Activated effector memory CD4-positive, alpha-beta T cell treated with anti-CD3 and anti-CD28 coated beads, Interleukin-2, amount 50 U/mL, for 16 hours (primary cell): Measurements from ENCODE around the gene PHACTR3.
A peak's percentile ranks its signal among the peaks of the same experiment; 100 is the strongest.

Experiments
- DNase-seq: peaks from one replicate; pipeline ENCODE4 v3.0.0-alpha.2; 2020

Gene PHACTR3

DNA sequence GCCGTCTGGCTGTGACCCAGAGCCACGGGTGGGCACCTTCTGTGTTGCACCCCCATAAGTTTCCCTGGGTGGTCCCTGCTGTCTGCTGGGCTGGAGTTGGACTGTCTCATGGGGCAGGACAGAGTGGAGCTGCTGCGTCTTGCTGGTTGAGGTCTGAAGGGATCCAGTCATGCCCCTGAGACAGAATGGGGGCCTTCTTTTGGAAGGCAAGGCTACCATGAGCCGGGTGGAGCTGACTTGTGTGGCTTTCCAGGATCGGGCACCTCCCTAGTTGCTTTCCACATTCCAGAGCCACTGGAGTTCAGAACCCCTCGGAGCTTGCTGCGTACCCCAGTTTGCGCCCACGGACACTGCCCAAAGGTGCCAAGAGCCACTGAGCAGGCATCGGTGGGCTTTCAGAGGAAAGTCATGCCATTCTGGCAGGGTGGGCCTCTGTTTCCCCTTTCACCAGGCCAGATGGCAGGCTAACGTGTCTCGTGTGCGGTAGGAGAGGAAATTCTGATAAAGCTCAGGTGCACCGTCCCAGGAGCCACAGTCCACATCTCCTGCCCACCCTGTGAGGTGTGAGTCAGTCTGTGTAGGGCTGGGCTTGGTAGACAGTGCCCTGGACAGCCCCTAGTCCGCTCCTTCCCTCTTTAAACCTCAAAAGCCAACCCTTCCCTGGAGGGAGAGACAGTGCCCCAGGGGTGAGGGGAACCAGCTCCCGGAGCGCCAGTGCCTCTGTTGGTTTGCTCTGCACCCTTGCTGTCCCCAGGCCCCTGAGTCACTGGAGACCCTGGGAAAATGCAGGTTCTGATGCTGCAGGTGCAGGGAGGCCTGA, 203.8 kb downstream of the PHACTR3 start:
- no peak for DNase-seq

DNA sequence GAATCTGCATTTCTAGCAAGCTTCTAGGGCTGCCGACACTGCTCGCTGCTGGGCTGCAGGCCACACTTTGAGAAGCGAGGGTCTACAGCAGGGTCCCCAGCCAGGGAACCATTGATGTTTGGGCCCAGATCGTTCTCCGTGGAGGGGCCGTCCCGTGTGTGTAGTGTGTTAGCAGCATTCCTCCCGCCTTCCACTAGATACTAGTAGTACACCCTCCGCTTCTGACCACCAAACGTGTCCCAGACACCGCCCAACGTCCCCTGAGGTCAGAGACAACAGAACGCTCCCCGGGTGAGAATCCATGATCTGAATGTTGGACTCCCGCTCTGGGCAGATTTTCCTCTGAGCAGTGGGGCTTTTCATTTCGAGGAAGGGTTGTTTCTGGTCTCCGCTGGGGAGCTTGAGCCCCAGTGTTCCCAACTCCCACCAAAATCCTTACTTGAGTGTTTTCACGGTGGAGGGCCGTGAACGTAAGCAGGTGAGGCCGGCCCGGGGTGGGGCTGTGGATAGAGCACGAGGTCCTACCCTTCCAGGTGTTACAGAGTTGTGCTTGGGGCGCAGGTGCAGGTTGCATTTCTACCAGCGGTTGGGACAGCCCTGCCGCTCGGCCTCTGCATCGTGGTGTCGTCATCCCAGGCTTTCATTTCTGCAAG, 204.5 kb downstream of the PHACTR3 start:
- peak; percentile 25 for DNase-seq

DNA sequence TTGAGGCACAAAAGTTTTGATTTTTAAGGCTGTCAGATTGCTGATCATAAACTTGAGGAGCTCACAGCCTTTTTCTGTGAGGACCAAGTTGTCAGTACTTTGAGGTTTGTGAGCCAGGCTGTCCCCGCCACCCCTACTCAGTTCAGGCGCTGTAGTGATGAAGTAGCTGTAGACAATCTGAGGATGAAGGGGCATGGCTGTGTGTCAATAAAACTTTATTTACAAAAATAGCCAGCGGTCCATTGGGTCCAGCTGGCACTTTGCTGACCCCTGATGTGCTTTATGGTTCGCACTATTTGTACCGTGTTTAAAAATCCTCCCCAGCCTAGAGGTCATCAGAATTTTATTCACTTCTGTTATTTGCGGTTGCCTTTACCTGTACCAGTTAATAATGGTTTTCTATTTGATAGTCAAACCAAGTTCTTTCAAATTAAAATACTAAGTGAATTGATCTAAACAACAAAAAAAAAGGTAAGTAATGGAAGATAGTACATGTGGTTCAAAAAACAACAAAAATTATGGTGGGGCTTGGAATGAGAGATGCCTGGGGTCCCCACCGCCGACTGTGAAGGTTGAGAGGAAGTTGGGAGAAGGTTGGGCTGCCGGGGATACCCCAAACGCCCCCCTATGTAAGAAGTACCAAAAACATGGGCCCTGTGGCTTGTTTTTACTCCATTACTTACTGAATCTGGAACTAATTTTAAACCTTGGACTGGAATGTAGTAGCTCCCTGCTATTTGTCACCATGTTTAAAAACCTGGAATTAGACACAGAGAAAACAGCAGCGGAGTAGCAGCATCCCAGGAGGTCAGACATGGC, 205.5 kb downstream of the PHACTR3 start:
- DNase-seq: no peak

DNA sequence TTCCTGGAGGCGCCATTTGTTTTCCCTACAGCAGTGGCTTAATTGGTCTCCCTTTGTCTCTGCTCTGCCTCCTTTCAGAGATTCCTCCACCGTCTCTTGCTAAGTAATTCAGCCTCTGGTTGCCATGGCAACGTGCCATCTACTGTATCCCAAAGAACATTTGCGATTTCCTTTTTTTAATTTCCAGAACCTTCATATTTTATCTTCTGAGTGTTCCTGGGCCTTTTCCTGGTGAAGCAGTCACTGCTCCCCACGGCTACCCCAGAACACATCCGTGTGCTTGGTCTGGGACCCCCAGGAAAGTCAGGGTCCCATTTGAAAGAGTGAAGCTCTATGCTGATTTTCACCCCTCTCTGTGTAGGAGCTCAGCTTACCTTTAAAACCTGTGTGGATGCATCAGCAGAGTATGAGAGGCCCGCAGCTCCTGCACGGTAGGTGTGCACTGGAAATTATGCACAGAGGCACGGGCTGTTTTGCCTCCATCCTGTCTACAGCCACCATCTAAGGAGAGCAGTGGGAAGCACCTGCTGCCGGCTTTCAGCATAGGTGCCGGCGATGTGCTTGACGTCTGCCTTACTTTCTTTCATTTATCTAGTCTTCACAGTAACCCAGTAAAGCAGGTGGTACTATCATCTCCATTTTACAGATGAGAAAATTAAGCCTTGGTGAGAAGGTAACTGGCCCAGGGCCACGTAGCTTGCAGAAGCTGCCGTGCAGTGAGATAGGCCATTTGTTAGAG, 206.3 kb downstream of the PHACTR3 start:
- DNase-seq: no peak

DNA sequence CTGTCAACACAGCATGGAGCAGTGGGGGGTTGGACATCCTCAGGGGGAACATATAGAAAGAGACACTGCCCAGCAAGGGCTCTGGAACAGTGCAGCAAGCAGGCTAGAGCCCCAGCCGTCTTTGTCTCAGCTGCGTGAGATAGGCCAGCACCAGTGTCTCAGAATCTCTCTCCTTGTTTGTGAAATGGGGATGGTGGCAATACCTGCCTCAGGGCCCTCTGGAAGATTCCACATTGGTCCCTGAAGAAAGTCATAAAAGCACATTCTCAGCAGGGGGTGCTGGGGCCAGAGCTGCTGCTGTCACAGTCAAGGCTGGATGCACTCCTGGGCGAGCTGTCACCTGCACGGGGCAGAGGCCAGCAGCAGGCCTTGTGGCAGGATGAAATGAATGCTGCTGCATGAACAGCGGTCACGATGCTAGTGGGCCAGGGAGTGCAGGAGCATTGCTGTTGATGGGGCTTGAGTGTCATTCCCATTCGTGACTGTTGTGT, 207.4 kb downstream of the PHACTR3 start:
- DNase-seq: peak; percentile 44

DNA sequence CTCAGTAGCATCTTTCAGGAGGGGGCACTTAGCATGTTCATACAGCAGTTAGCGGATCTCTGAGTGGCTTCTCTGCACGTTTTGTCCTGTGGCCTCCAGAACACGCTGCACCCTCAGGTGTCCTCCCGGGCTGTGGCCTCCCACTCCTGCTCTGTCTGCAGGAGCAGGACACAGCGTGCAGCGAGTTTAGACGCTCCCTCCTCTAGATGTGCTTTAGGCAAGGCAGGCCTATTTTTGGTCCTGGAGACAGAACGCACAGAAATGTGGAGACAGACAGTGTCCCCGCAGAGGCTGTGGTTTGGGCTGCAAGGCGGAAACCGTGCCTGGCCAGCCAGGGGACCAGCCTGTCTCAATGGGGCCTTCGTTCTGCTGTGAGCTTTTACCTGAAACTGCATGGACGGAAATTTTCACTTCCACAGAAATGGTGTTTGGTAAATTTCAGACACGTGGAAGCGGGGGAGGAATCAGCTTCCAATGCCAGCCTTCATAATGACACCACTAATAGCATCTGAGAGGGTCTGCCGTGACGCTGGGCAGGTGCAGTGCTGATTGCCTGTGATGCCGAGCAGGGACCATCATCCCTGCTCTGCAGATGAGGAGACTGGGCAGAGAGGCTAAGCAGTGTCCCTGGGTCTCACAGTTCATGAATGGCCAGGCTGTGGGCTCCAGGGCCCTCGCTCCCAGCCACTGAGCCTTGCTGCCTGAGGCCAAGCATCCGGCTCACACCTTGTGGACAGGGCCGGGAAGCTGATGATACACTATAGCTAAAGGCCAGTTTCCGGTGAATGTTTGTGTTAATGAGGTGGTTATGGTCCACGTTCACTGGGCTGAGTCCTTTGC, 208.2 kb downstream of the PHACTR3 start:
- DNase-seq: peak; percentile 38

DNA sequence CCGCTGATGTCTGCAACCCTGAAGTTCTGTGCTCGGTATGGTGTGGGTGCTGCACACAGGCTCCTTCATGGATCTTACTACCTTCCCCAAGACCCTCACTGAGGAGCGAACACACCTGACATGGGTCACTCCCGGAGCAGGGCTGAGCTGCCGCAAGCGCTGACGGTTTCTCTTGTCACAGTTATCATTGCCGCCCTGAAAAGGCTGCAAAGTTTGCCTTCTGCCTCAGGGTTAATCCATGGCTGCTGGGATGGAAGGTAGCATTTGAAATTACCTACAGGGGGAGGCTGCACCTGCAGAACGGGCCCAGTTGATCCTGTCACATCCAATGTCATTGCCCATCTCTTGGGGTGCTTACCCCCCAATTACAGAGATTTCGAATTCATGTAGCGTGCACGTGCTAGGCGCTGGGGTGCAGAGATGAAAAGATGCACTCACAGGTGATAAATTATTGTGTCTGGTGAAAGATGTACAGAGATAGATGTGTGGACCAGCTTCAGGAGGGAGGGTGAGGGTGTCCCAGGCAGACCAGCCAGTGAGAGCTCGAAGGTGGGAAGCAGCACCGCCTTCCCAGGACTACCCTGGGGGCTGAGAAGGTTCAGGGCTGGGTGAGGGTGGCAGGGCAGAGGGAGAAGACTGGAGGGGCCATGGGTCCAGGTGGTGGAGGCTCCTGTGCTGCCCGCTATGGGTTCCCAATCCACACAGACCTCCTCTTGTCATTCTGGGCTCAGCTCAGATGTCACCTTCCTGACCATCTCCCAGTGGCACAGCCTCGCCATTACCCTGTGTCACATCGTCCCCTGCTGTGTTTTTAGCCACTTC, 209.0 kb downstream of the PHACTR3 start:
- peak; percentile 37 for DNase-seq

DNA sequence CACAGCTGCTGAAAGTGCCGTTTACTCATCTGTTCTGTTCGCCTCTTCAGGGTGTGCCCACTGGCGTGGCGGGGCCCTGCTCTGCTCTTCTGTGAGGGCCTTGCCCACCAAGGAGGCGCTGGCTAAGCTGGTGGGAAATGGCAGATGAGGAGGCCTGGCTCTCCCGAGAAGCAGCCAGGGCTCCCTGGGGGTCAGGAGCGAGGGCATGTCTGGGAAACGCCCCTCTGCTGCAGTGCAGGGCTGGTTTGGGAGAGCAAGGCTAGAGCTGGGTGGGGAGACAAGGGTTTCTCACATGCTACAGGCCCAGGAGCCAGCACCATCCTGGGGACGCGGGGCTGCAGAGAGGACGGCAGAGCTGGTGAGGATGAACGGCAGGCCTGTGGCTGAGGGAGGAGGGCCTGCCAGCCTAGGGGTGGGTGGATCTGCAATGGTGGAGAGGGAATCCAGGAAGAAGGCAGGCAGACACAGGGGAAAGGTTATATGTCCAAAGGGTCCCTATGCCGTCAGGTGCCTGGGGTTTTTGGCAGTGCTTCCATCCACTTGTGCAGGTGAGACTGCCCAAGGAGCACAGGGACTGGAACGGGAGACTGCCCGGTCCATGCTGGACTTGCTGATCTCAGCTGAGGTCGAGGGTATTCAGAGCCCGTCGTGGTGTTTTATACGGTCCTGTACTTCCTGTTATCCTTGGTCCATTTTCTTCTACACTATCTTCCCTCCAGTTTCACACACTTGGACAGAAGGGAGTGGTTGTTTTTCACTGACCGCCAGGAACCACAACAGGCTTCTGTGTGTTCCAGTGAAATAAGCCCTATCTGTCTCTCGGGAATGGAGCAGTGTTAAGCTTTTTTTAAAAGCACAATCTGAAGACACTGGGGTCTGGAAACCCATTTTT, 209.9 kb downstream of the PHACTR3 start:
- peak; percentile 28 for DNase-seq

DNA sequence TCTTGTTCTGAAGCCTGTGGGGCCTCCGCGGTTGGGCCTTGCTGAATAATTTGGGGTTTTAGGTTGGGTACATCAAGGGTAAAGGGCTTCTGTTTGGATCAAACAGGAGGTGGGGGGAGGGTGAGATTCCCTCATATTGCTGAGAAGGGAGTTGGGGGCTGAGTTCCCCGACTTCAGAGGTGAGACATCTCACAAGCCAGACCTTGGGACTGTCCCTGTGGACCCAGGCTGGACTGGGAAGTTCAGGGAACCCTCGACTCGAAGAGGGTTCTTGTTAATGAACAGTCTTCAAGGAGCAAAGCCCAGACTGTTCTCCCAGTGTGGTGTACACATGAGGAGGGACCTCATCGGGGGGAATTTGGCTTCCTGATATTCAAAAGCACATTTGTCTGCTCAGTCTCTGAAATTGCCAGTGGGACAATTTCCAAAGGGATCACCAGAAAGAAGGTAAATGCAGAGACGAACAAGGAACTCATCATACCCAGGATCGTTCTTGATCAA, 210.6 kb downstream of the PHACTR3 start:
- peak; percentile 36 for DNase-seq

DNA sequence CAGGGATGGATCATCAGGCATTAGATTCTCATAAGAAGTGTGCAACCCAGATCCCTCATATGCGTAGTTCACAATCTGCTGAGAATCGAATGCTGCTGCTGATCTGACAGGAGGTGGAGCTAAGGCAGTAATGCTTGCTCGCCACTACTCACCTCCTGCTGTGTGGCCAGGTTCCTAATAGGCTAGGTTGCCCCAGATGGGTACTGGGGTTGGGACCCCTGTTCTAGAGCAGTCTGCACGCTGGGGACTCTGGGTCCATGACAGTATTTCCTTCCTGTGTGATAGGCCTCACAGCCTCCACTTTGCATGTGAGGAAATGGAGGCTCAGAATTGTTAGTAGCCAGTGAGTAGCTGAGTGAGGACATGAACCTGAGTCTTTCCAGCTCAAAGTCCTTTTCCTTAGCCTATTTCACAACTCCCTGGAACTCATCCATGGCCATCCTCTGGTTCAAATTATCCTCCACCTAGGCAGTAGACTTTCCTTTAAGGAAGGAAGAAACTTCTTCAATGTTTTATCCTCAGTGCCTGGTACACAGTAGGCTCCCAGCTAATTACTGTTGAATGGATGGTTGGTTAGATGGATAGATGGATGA, 211.9 kb downstream of the PHACTR3 start:
- DNase-seq: no peak

DNA sequence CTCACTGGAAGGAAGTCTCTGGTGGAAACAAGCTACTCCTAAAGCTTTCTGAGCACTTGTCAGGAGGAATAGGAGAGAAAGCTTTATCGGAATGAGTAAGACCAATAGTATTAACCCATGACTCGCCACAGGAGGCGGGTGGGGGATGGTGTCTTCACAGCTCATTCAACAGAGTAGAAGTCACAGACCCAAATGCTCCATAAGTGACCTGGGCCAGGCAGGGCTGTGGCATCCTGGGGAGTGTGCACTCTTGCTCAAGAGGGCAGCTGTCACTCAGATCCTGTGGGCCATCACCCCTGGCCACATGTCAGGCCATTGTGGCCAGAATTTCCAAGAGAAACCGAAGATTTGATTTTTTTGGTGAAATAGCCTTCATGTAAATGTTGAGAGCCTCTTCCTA, 213.1 kb downstream of the PHACTR3 start:
- DNase-seq: no peak

DNA sequence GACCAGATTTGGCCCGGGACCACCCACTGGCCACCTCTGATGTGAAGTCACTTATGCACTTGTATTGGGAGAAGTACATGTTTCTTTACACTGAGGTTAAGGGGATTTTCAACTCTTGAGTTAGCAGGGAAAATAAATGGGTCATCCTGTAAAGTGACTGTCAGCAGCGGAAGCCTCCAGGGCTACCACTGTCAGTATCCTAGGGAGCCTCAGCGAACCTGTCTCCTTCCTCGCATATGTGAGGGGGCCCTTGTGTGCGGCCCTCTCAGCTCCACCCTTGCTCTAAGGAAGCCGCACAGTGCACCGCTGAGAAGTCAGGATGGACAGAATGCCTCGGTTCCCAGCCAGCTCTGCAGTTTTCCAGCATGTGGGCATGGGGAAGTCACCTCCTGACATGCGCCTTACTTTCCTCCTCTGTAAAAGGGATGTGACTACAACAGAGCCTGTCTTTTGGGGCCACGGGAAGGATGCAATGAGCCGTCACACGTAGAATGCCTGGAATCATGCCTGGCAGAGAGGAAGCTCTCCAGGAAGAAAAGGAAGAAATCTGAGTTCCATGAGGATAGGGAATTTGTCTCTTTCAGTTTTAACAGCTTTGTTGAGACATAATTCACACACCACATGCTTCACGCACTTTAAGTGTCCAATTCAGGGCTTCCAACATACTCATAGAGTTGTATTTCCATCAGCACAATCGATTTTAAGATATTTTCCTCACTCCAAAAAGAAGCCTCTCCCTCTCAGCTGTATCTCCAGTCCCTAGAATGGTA, 213.7 kb downstream of the PHACTR3 start:
- no peak for DNase-seq

DNA sequence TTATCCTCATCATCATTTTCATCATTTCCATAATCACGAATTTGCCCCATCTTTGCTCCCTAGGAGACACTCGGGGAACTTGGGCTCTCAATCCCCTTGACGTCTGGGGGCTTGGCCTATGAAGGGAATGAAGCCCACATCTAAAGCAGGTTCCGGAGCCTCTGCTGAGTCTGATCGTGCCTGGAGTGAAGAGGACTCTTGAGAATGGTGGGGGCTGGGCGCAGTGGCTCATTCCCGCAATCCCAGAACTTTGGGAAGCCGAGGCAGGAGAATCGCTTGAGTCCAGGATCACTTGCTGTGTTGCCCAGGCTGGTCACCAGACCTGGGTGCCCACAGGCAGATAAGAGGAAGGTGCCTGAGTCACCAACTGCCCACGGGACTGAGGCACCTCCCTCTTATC, 214.6 kb downstream of the PHACTR3 start:
- DNase-seq: no peak

DNA sequence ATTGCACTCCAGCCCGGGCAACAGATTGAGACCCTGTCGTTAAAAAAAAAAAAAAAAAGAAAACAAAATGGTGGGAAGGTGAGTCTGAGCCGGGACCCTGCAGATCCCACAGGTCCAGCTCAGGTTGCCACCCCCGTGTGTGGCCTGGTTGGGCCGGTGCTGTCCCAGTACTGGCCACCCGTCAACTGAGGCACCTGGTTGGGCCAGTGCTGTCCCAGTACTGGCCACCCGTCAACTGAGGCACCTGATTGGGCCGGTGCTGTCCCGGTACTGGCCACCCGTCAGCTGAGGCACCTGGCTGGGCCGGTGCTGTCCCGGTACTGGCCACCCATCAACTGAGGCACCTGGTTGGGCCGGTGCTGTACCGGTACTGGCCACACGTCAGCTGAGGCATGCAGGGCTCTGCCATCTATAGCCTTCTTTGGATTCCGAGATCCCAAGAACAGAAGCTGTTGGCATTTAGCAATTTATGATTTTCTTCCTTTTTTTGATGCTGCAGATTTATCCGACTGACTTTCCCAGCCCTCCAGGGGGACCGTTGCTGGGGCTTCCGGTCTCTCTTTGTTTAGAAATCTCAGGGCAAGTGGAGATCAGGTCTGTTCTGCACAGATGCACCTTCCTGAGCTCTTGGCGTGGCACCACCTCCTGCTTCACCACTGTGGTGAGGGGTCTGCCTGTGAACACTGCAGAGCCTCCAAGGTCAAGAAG, 215.3 kb downstream of the PHACTR3 start:
- DNase-seq: no peak

DNA sequence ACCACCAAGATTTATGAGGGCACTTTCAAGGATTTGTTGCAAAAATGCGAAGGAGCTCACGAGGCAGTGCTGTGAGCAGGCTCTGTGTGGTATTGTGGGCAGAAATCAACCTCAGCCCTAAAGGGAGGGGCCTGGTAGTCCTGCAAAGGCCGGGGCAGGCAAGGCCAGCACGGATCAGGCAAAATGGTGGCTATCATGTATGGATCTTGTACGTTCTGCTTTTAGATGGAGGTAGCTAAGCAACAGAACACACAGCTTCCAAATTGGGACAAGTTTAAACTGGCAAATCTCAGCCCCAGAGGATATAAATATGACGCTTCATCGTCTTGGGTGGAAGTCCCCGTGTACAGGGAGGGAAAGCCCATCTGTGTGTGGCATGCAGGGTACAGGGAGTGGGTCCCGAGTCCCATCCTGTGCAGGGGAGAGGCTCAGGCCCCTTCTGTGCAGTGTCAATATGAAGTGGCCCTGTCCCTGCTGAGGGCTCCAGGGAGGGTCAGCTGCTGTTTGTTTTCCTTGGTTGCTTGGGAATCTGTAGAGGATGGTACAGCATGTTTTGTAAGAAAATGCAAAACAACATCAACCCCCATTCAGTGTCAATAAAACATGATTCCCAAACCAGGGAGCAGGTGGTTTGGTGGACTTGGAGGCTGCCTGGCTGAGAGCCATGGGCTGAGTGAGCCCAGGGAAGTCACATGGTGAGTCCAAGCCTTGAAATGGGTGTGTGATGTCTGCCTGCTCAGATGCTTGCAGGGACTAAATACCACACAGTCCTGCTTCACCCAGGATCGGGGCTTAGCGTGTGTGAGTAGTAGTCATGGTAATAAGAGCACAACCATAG, 216.1 kb downstream of the PHACTR3 start:
- DNase-seq: no peak

DNA sequence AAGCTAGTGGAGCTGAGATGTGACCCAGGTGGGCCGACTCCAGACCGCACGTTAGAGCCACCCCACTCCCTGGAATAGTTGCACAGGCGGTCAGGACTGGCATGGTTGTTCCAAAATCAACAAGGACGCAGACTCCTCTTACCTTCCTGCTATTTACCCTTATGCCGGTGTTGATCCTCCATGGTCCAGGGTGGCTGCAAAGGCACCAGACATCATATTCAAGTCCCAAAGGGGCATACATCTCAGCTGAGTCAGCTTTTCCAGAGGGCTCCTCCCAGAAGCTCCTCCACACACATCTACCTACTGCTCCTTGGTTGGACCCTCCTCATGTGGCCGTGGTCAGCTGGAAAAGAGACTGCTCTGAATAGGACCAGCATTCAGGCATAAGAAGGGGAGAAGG, 216.9 kb downstream of the PHACTR3 start:
- no peak for DNase-seq

DNA sequence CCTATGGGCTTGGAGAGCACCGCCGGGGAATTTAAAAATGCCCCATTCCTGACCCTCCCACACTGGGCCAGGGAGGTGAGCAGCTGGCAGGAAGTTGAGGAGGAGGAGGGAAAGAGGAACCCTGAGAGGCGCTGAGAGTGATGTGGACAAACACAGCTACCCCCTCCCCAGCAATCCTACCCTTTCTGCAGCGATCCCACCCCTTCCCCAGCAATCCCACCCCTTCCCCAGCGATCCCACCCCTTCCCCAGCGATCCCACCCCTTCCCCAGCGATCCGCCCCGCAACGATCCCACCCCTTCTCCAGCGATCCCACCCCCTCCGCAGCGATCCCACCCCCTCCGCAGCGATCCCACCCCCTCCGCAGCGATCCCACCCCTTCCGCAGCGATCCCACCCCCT, 217.4 kb downstream of the PHACTR3 start:
- DNase-seq: no peak
